ENCODE measurements around the gene WDR27.

The WDR27 gene

GRCh38 chr6:169724494-169725124 is 22.8 kb upstream of the WDR27 start, which contains the start of gene PHF10:
Gene PHF10 (minus strand): TSS chr6:169724500. CDS start chr6:169723931, 569 bp downstream.
- ATAC-seq: peak; percentile 59
- TF ChIP-seq GLIS3 (CRISPR knock-in tag; IDR thresholded peaks at IDR 0.05) (0 out of 2 replicates have a peak, but pooled peaks have one; percentile 34), PPARA (CRISPR knock-in tag; IDR thresholded peaks at IDR 0.05; ENCODE audit: borderline replicate concordance) (no peak), RARB (CRISPR knock-in tag; IDR thresholded peaks at IDR 0.05) (no peak), ZFP3 (CRISPR knock-in tag; IDR thresholded peaks at IDR 0.05) (peak; percentile 31; the same call in 1 of the 2 replicates), ZNF70 (CRISPR knock-in tag; IDR thresholded peaks at IDR 0.05) (no peak), CSDC2 (CRISPR knock-in tag; IDR thresholded peaks at IDR 0.05) (peak; percentile 78)

DNA sequence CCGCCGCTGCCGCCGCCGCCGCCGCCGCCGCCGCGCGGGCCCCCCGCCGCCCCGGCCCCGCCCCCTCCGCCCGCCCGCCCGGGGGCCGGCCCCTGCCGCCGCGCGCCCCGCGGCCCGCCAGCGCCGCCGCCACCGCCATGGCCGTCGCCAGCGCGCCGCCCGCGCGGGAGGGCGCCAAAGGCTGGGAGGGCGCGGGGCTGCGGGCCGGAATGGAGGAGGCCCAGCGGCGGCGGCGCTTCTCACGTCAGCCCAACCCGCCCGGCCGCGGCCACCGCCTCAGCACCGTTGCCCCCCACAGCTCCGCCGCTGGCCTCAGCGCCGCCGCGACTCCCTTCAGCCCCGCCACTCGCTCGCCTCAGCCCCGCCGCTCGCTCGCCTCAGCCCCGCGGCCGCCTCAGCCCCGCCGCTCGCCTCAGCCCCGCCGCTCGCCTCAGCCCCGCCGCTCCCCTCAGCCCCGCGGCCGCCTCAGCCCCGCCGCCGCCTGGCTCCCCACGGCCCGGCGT is 22.2 kb upstream of the WDR27 start:
- ATAC-seq: peak; percentile 4
- TF ChIP-seq SNAI2 (CRISPR knock-in tag; IDR thresholded peaks at IDR 0.05): no peak
- TF ChIP-seq PPARA (CRISPR knock-in tag; IDR thresholded peaks at IDR 0.05; ENCODE audit: borderline replicate concordance): no peak
- TF ChIP-seq ZNF70 (CRISPR knock-in tag; IDR thresholded peaks at IDR 0.05): no peak
- TF ChIP-seq TCF4 (CRISPR knock-in tag; IDR thresholded peaks at IDR 0.05; ENCODE audit: borderline replicate concordance): no peak
- no peak for TF ChIP-seq GLIS3 (CRISPR knock-in tag; IDR thresholded peaks at IDR 0.05)
- TF ChIP-seq TSHZ2 (CRISPR knock-in tag; IDR thresholded peaks at IDR 0.05): no peak

DNA sequence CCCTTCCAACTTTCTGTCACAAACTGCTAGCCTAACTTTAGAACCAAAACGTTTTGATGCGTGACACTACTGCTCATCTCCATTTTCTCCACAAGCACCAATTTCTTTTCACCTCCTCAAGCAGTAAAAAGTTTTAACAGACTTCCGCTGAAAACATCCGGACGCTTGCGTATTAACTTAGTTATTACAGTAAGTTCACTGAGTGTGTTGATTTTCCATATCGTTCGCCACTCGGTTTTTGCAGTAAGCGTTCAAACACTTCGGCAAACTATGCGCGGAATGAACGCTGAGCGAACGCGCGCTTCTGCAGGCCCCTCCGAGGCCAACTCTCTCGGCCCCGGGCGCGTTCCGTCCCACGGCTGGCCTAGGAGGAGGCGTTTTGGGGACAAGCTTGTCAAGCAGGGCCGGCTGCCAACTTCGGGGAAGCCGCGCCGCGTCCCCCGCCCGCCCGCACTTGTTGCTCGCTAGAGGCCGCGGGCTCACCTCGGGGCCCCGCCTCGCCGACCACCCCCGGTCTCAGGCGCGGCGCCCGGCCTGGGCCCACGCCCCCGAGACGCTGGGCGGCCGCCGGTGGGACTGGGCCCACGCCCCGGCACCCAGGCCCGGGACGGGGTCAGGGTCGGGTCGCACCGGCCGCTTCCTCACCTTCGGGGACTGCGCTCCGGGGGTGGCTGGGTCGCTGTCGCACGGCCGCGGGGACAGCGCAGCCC is 21.5 kb upstream of the WDR27 start:
- TF ChIP-seq ESRRG (CRISPR knock-in tag; IDR thresholded peaks at IDR 0.05) (no peak), ARNTL (CRISPR knock-in tag; IDR thresholded peaks at IDR 0.05; ENCODE audit: borderline replicate concordance, low read depth) (no peak), ZNF8 (CRISPR knock-in tag; IDR thresholded peaks at IDR 0.05) (no peak), RARB (CRISPR knock-in tag; IDR thresholded peaks at IDR 0.05) (no peak), PPARA (CRISPR knock-in tag; IDR thresholded peaks at IDR 0.05; ENCODE audit: borderline replicate concordance) (no peak), CSRNP3 (CRISPR knock-in tag; IDR thresholded peaks at IDR 0.05) (no peak), TCF4 (CRISPR knock-in tag; IDR thresholded peaks at IDR 0.05; ENCODE audit: borderline replicate concordance) (no peak), BACH2 (CRISPR knock-in tag; IDR thresholded peaks at IDR 0.05; ENCODE audit: borderline replicate concordance) (no peak), ZNF70 (CRISPR knock-in tag; IDR thresholded peaks at IDR 0.05) (no peak), ISL1 (CRISPR knock-in tag; IDR thresholded peaks at IDR 0.05) (no peak), OSR1 (CRISPR knock-in tag; IDR thresholded peaks at IDR 0.05) (no peak)
- TF ChIP-seq, protein P1, sequence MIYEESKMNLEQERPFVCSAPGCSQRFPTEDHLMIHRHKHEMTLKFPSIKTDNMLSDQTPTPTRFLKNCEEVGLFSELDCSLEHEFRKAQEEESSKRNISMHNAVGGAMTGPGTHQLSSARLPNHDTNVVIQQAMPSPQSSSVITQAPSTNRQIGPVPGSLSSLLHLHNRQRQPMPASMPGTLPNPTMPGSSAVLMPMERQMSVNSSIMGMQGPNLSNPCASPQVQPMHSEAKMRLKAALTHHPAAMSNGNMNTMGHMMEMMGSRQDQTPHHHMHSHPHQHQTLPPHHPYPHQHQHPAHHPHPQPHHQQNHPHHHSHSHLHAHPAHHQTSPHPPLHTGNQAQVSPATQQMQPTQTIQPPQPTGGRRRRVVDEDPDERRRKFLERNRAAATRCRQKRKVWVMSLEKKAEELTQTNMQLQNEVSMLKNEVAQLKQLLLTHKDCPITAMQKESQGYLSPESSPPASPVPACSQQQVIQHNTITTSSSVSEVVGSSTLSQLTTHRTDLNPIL (CRISPR knock-in tag; IDR thresholded peaks at IDR 0.05; ENCODE audit: low read depth): no peak
- TF ChIP-seq, protein P2, sequence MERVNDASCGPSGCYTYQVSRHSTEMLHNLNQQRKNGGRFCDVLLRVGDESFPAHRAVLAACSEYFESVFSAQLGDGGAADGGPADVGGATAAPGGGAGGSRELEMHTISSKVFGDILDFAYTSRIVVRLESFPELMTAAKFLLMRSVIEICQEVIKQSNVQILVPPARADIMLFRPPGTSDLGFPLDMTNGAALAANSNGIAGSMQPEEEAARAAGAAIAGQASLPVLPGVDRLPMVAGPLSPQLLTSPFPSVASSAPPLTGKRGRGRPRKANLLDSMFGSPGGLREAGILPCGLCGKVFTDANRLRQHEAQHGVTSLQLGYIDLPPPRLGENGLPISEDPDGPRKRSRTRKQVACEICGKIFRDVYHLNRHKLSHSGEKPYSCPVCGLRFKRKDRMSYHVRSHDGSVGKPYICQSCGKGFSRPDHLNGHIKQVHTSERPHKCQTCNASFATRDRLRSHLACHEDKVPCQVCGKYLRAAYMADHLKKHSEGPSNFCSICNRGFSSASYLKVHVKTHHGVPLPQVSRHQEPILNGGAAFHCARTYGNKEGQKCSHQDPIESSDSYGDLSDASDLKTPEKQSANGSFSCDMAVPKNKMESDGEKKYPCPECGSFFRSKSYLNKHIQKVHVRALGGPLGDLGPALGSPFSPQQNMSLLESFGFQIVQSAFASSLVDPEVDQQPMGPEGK (CRISPR knock-in tag; IDR thresholded peaks at IDR 0.05; ENCODE audit: borderline replicate concordance): no peak

More for the DNA sequence above, 21.5 kb upstream of the WDR27 start:
- peak; percentile 54 for ATAC-seq
